Measurements from ENCODE around the gene NT5C2.
"Not testable (repeated sequence)": the region's sequence is repeated elsewhere in the genome, so short reads cannot be mapped to it uniquely, and the experiment has no call there.

The NT5C2 gene

GRCh38 chr10:103193107-103193819 lies at the start of gene NT5C2:
Gene NT5C2 (minus strand): TSS chr10:103193272. CDS start chr10:103174958, 18,314 bp downstream.
- peak; percentile 83 for DNase-seq

- peak; percentile 65 for DNase-seq
Observed at GRCh38 chr10:103241262-103242011, 48.4 kb upstream of the NT5C2 start.

DNA sequence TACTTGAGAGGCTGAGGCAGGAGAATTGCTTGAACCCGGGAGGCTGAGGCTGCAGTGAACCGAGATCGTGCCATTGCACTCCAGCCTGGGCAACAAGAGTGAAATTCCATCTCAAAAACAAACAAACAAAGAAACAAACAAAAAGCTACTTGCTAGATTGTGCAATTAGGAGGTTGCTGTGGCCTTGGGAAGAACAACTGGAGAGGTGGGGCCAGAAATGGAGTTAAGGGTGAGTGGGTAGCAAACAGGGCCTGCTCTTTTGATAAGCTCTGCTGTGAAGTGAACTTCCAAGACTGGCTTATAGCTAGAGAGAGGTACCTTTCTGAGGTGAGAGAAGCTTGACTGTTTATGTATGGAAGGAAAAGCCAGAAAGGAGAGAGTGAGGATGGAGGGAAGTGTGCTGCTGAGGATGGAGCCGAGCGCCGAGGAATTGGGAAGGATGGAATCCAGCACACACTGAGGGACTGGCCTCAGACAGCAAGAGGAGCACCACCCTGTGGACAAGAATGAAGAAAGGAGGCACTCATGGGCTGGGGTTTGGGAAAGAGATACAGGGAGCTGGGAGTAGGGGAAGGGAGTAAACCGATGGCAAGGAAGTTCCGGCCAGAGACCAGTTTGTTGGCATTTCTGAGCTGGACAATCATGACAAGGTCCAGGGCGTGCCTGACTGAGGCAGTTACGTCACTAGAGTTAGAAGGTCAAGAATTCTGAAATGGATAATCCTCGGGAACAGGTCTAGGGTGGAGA lies 45.6 kb upstream of the NT5C2 start:
- DNase-seq = no peak

DNA sequence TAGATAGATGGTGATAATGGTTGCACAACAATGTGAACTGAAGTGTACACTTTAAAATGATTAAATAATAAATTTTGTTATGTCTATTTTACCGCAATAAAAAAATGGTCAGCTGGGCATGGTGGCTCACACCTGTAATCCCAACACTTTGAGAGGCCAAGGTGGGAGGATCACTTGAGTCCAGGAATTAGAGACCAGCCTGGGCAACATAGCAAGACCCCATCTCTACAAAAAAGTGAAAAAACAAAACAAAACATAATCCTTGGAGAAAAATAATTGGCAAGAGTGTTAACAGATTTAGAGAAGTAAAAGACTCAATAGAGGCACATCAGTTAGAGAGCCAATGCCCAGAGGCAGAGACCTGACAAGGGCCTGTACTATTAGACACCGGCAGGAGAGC lies 42.7 kb upstream of the NT5C2 start:
- DNase-seq = no peak

- no peak for DNase-seq
Observed at GRCh38 chr10:103232772-103233488, 39.9 kb upstream of the NT5C2 start.

DNA sequence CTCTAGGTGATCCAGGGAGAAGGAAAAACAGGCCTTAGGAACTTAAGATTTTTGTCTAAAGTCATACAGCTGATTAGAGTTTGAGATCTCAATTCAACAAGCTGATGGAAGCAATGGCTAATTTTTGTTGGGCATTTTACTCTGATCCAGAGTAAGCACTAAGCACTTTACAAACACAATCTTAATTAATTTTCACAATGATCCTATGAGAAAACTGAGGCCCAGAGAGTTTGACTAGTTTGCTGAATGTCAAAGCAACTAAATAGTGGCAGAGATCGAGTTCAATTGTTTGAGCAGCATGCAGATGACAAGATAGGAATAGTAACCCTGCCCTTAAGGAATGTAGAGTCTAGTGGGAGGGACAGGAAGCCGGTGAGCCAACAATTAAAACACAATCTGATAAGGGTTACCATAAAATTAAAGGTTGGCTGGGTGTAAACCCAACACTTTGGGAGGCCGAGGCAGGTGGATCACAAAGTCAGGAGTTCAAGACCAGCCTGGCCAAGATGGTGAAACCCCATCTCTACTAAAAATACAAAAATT lies 39.1 kb upstream of the NT5C2 start:
- no peak for DNase-seq

- no peak for DNase-seq
Observed at GRCh38 chr10:103231047-103231551, 38.0 kb upstream of the NT5C2 start.

GRCh38 chr10:103227416-103227815 lies 34.3 kb upstream of the NT5C2 start:
- DNase-seq = no peak

- DNase-seq = no peak
Observed at GRCh38 chr10:103225939-103226338, 32.9 kb upstream of the NT5C2 start.

GRCh38 chr10:103224721-103225120 lies 31.6 kb upstream of the NT5C2 start:
- not testable (repeated sequence) for DNase-seq

DNA sequence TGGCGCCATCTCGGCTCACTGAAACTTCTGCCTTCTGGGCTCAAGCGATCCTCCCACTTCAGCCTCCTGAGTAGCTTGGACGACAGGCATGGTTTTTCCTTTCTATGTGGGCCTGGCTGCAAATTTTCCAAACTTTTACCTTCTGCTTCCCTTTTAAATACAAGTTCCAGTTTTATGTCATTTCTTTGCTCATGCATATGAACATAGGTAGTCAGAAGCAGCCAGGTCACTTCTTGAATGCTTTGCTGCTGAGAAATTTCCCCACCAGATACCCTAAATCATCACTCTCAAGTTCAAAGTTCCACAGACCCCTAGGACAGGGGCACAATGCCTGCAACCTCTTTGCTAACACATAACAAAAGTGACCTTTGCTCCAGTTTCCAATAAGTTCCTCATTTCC lies 31.1 kb upstream of the NT5C2 start:
- DNase-seq = no peak

GRCh38 chr10:103216362-103216761 lies 23.3 kb upstream of the NT5C2 start:
- DNase-seq = not testable (repeated sequence)

- no peak for DNase-seq
Observed at GRCh38 chr10:103215601-103216000, 22.5 kb upstream of the NT5C2 start.

- DNase-seq = not testable (repeated sequence)
Observed at GRCh38 chr10:103210262-103210661, 17.2 kb upstream of the NT5C2 start.

- DNase-seq = not testable (repeated sequence)
Observed at GRCh38 chr10:103207643-103208042, 14.6 kb upstream of the NT5C2 start.

GRCh38 chr10:103207141-103207540 lies 14.1 kb upstream of the NT5C2 start:
- DNase-seq = no peak

DNA sequence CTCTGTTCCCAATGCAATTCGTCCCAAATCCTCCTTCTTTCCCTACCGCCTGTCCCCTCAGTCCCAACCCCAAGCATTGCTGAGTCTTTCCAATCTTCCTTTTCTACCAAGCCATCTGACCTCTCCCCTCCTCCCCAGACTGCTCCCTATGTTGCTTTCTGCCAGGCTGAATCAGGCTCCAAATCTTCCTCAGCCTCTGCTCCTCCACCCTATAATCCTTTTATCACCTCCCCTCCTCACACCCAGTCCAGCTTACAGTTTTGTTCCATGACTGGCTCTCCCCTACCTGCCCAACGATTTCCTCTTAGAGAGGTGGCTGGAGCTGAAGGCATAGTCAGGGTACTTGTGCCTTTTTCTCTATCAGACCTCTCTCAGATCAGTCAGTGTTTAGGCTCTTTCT lies 13.6 kb upstream of the NT5C2 start:
- DNase-seq = not testable (repeated sequence)

DNA sequence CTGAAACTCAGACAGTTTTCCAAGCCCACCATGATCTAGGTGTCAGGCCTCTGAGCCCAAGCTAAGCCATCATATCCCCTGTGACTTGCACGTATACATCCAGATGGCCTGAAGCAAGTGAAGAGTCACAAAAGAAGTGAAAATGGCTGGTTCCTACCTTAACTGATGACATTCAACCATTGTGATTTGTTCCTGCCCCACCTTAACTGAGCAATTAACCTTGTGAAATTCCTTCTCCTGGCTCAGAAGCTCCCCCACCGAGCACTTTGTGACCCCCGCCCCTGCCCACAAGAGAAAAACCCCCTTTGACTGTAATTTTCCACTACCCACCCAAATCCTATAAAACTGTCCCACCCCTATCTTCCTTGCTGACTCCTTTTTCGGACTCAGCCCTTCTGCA lies 12.3 kb upstream of the NT5C2 start:
- not testable (repeated sequence) for DNase-seq

DNA sequence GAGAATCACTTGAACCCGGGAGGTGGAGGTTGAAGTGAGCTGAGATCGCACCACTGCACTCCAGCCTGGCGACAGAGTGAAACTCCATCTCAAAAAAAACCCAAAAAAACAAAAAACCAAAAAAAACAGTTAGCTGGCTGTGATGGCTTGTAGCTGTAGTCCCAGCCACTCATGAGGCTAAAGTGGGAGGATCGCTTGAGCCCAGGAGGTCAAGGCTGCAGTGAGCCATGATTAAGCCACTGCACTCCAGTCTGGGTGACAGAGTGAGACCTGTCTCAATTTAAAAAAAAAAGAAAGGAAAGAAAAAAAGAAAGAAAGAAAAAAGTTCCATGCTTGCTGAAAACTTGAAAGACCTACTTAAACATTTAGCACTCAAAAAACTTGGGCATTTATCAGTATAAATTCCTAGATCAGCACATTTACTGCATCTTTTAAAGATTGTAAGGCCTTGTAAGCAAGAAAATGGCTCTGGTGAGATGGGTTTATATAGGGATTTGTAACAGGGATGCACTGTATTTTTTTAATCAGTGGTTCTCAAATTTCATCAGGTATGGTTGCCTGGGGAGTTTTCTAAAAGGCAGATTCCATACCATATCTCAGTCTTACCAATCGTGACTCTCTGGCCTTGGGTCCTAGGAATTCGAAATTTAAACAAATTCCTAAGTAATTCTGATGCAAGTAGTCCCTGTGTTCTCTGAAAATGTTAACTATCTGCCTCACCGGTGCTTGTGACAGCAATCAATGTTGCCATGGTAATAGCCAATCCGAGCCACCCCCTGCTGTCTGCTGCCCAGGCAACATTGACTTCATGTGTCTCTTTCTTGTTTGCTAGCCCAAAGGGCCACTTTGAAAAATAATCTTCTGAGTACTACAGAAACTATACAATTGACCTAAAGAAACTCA lies 11.5 kb upstream of the NT5C2 start:
- no peak for DNase-seq

DNA sequence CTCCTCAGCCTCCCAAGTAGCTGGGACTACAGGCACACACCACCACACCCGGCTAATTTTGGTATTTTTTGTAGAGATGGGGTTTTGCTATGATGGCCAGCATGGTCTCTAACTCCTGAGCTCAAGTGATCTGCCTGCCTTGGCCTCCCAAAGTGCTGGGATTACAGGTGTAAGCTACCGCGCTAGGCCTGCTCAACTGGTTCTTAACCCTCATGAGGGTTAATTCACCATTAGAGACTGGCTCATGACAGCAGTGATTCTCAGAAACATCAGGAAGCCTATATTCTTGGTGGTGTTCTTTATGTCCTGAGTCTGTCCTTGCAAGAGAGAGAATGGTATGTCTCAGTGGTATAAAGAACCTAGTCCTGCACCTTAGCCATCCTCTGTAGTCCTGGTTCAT lies 10.4 kb upstream of the NT5C2 start:
- no peak for DNase-seq

DNA sequence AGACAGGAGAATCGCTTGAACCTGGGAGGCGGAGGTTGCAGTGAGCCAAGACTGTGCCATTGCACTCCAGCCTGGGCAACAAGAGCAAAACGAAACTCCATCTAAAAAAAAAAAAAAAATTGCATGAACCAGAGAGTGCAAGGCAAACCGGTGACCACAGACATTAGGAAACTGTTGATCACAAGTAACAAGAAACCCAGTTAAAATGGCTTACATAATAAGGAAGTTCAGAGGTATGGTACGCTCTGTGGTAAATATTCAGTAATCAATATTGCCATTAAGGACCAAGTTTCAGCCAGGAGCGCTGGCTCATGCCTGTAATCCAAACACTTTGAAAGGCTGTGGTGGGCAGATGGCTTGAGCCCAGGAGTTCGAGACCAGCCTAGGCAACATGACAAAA lies 9.2 kb upstream of the NT5C2 start:
- no peak for DNase-seq
